K562 (cell line): ENCODE data around the gene ST6GAL1. TPM values are rescaled to one million over a fixed set of nuclear protein-coding genes. Genes with fewer than 3 reads are reported as not detected.

Source experiments
- BRD4 ChIP-seq: fragments of 200-600 bp; sonication (generic); IDR thresholded peaks from 2 replicates; pipeline ENCODE4 v1.6.1; 2017; ENCODE audit warnings: inconsistent platforms
- CLOCK ChIP-seq: fragments of 250-450 bp; sonication (Bioruptor Pico); IDR thresholded peaks from 2 replicates; pipeline ENCODE4 v1.4.0; 2020; ENCODE audit warnings: mild to moderate bottlenecking, moderate library complexity, borderline replicate concordance
- E2F1 ChIP-seq: sonication (generic); formaldehyde crosslinking; IDR thresholded peaks from 2 replicates; pipeline ENCODE4 v1.8.1; 2023; ENCODE audit warnings: mild to moderate bottlenecking, missing genetic modification reagents, moderate library complexity
- E2F5 ChIP-seq: sonication (generic); formaldehyde crosslinking; IDR thresholded peaks from 2 replicates; pipeline ENCODE4 v1.8.0; 2022; ENCODE audit warnings: mild to moderate bottlenecking, missing genetic modification reagents
- ESRRB ChIP-seq: fragments of 250-450 bp; sonication (Bioruptor Pico); IDR thresholded peaks from 2 replicates; pipeline ENCODE4 v1.5.0; 2020; ENCODE audit warnings: mild to moderate bottlenecking, moderate library complexity, borderline replicate concordance
- ETV1 ChIP-seq: fragments of 450-650 bp; conservative IDR thresholded peaks from 2 replicates; pipeline ENCODE4 v1.6.1; 2016; ENCODE audit warnings: missing genetic modification characterization, control low read depth, low read depth, missing compliant biosample characterization
- HINFP ChIP-seq: fragments of 450-650 bp; conservative IDR thresholded peaks from 2 replicates; pipeline ENCODE4 v1.6.1; 2016; ENCODE audit warnings: missing genetic modification characterization, low read depth, mild to moderate bottlenecking, control low read depth, missing compliant biosample characterization
- IRF1 ChIP-seq: sonication (generic); formaldehyde crosslinking; IDR thresholded peaks from 2 replicates; pipeline ENCODE4 v1.8.0; 2022; ENCODE audit warnings: missing genetic modification reagents, mild to moderate bottlenecking, borderline replicate concordance
- NFYB ChIP-seq: IDR thresholded peaks from 2 replicates; pipeline ENCODE4 v1.6.1; 2011; ENCODE audit warnings: mild to moderate bottlenecking, moderate library complexity; ENCODE audit not compliant: insufficient read length; ENCODE audit errors: extremely low read depth
- NR4A1 ChIP-seq, 2 experiments: fragments of 250-450 bp in 1 of 2; fragments of 450-650 bp in 1 of 2; sonication (Bioruptor Pico) in 1 of 2; IDR thresholded peaks; 2 replicates each; pipeline versions ENCODE4 v1.4.0 to v1.6.1; 2016 to 2020; ENCODE audit warnings: mild to moderate bottlenecking in 2 of 2, missing compliant biosample characterization in 1 of 2, missing genetic modification characterization in 1 of 2, moderate library complexity in 1 of 2
- NUFIP1 ChIP-seq: fragments of 450-650 bp; IDR thresholded peaks from 2 replicates; pipeline ENCODE4 v1.6.1; 2018; ENCODE audit not compliant: partially characterized antibody
- PTTG1 ChIP-seq: fragments of 450-650 bp; IDR thresholded peaks from 2 replicates; pipeline ENCODE4 v1.6.1; 2016; ENCODE audit warnings: low read depth, mild to moderate bottlenecking, missing genetic modification characterization, missing compliant biosample characterization
- RBM22 ChIP-seq: fragments of 200-400 bp; formaldehyde crosslinking; IDR thresholded peaks from 2 replicates; pipeline ENCODE4 v1.6.1; 2018; ENCODE audit warnings: low read length, low read depth; ENCODE audit not compliant: poor library complexity, severe bottlenecking
- SMARCB1 ChIP-seq: IDR thresholded peaks from 2 replicates; pipeline ENCODE4 v1.6.1; 2011; ENCODE audit warnings: improper control_type of control experiment, low read depth; ENCODE audit not compliant: insufficient read length
- SMARCC2 ChIP-seq: fragments of 450-650 bp; IDR thresholded peaks from 2 replicates; pipeline ENCODE4 v1.6.1; 2017; ENCODE audit warnings: antibody characterized with exemption, moderate library complexity, mild to moderate bottlenecking, low read depth
- U2AF1 ChIP-seq: fragments of 200-400 bp; formaldehyde crosslinking; optimal IDR thresholded peaks from 2 replicates; pipeline ENCODE3; 2017; ENCODE audit warnings: mild to moderate bottlenecking, low read depth, low read length, moderate library complexity
- ZNF143 ChIP-seq: sonication (generic); formaldehyde crosslinking; IDR thresholded peaks from 2 replicates; pipeline ENCODE4 v1.9.0; 2022; ENCODE audit warnings: mild to moderate bottlenecking, missing genetic modification reagents
- ZNF282 ChIP-seq: sonication (generic); formaldehyde crosslinking; IDR thresholded peaks from 2 replicates; pipeline ENCODE4 v1.8.1; 2023; ENCODE audit warnings: missing genetic modification reagents
- ZNF408 ChIP-seq: fragments of 250-450 bp; sonication (Bioruptor Pico); IDR thresholded peaks from 2 replicates; pipeline ENCODE4 v1.4.0; 2020; ENCODE audit warnings: low read depth, mild to moderate bottlenecking, moderate library complexity
- ZNF561 ChIP-seq: fragments of 450-650 bp; formaldehyde crosslinking; conservative IDR thresholded peaks from 2 replicates; pipeline ENCODE4 v1.4.0; 2020; ENCODE audit warnings: mild to moderate bottlenecking, moderate library complexity
- ZNF707 ChIP-seq: fragments of 250-450 bp; sonication (Bioruptor Pico); conservative IDR thresholded peaks from 2 replicates; pipeline ENCODE4 v1.8.0; 2022; ENCODE audit warnings: inconsistent platforms, mild to moderate bottlenecking, moderate library complexity
- ZNF830 ChIP-seq: fragments of 250-450 bp; sonication (Bioruptor Pico); IDR thresholded peaks from 2 replicates; pipeline ENCODE4 v1.5.0; 2021; ENCODE audit warnings: mild to moderate bottlenecking
- polyA plus RNA-seq, 8 experiments: library from polyadenylated mRNA; depleted of rRNA in 4 of 8; stranded (reverse) in 5 of 8; unstranded in 3 of 8; fragments of >200 nt; fragmentation: Nextera tagmentation in 2 of 8; fragmentation: Illumina TruSeq in 1 of 8; extraction: Ambion mirVana in 2 of 8; extraction: Trizol in 1 of 8; gene quantifications; 2 replicates each; pipeline versions ENCODE4 v1.2.1 to v1.2.3, GENCODE V29; 2011 to 2014; ENCODE audit warnings: inconsistent platforms in 1 of 8, missing spikeins in 1 of 8
- total RNA-seq, 7 experiments: library from RNA; depleted of rRNA in 6 of 7; stranded (reverse); fragments of >200 nt in 6 of 7; fragmentation: Illumina TruSeq in 2 of 7; extraction: Trizol in 2 of 7; gene quantifications; 2 replicates each; pipeline versions ENCODE4 v1.2.1 to v1.2.3, GENCODE V29; 2011 to 2021; ENCODE audit warnings: low replicate concordance in 1 of 7

The ST6GAL1 gene
- total and polyA plus RNA-seq, 9 of the 15 experiments (the other 6 are each of a cell fraction or from before 2014, with no cell fraction given) = 31.9 to 145 (median 71.0) TPM

GRCh38 chr3:186938716-186939115, 8.4 kb downstream of the ST6GAL1 start (continued):
- no peak for TF ChIP-seq SMARCC2
- no peak for TF ChIP-seq NR4A1 (CRISPR knock-in tag; IDR thresholded peaks at IDR 0.05)
- no peak for TF ChIP-seq NR4A1 (tag; IDR thresholded peaks at IDR 0.05)
- TF ChIP-seq ESRRB (CRISPR knock-in tag) = no peak
- TF ChIP-seq HINFP (tag) = no peak
- TF ChIP-seq E2F5 = no peak
- no peak for TF ChIP-seq NFYB
- TF ChIP-seq ETV1 = no peak
- TF ChIP-seq PTTG1 (tag) = no peak
- TF ChIP-seq ZNF561 = no peak
- TF ChIP-seq NUFIP1 = no peak
- TF ChIP-seq U2AF1 = no peak
- TF ChIP-seq ZNF408 (CRISPR knock-in tag) = no peak
- TF ChIP-seq ZNF143 (CRISPR knock-in tag) = no peak
- TF ChIP-seq SMARCB1 = no peak
- no peak for TF ChIP-seq RBM22
- TF ChIP-seq ZNF282 = no peak
- no peak for TF ChIP-seq CLOCK (CRISPR knock-in tag)
- no peak for TF ChIP-seq E2F1 (CRISPR knock-in tag)
- 0 out of 2 replicates have a peak, but pooled peaks have one; percentile 30 for TF ChIP-seq ZNF707
- TF ChIP-seq BRD4 = no peak
- TF ChIP-seq ZNF830 (CRISPR knock-in tag) = no peak
- no peak for TF ChIP-seq IRF1 (CRISPR knock-in tag)
